ENCODE results near the gene RPS27. TPM values are rescaled to one million over a fixed set of nuclear protein-coding genes. Genes with fewer than 3 reads are reported as not detected.
"Not testable (repeated sequence)": the region's sequence is repeated elsewhere in the genome, so short reads cannot be mapped to it uniquely, and the experiment has no call there.

Gene RPS27
- total RNA-seq, 1 experiment from 2014 or later: 2,348 TPM

DNA sequence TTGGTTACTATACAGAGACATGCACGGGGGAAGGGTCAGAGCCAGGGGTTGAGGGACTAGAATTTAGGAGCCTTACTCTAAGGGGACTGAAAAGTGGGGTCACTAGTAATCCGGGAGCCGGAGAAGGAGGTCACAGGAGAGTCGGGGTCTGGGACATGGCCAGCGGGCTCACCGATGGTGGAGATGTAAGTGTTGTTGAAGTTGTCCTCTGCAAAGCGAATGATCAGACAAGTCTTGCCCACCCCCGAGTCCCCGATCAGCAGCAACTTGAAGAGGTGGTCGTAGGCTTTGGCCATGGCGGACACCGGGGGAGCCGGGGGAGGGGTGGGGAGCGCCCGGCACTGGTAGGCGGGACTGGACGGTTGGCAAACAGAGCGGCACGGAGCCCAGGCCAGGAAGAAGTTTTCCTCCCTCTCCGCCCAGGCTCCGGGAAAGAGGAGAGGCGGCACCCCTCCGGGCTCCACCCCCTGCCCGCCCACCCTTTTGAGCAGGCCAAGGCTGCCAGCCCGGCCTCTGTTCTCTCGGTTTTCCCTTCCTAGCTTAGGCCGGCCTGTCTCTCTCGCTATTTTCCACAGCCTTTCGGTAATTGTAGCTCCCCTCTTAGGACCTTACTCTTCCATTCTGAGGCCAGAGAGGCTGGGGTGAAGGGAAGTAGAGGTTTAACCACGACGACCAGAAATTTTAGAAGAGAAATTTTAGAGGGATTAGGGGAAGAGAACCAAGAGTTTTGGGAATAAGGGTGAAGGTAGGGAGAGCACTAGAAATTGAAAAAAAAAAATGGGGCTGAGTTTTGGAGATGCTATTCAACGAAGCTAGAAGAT is 4.4 kb upstream of the RPS27 start, which contains the start of gene RAB13:
Gene RAB13, minus strand, starts transcription at position 399 of the 821 bp plus-strand sequence. Its CDS starts 103 bp downstream, at position 296.
- DNase-seq (ENCODE audit: low read depth): peak; percentile 86

DNA sequence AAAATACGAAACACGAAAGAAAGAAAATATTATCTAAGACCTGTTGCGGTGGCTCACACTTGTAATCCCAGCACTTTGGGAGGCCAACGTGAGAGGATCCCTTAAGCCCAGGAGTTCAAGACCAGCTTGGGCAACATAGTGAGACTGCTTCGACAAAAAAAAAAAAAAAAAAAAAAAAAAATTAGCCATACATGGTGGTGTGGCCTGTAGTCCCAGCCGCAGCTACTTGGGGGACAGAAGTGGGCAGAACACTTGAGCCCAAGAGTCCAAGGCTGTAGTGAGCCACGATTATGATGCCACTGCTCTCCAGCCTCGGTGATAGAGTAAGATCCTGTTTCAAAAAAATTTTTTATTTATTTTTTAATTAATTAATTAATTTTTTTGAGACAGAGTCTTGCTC is 2.9 kb upstream of the RPS27 start:
- DNase-seq (ENCODE audit: low read depth): no peak

DNA sequence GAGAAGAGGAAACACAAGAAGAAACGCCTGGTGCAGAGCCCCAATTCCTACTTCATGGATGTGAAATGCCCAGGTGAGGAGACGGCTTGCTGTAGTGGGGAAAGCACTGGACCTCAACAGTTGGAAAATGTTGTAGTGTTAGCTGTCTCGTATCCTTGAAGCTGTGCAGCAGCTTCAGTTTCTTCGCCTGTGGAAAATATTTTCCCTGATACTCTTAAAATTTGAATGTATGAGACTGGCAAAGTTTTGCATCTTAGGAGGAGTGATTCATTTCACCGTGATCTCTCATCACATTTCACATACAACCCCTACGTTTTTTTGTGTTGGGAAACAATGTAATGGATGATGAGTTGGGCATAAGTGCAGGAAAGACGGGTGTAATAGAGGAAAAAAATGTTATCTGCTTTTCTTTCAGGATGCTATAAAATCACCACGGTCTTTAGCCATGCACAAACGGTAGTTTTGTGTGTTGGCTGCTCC is 629 bp downstream of the RPS27 start:
- no peak for DNase-seq (ENCODE audit: low read depth)

DNA sequence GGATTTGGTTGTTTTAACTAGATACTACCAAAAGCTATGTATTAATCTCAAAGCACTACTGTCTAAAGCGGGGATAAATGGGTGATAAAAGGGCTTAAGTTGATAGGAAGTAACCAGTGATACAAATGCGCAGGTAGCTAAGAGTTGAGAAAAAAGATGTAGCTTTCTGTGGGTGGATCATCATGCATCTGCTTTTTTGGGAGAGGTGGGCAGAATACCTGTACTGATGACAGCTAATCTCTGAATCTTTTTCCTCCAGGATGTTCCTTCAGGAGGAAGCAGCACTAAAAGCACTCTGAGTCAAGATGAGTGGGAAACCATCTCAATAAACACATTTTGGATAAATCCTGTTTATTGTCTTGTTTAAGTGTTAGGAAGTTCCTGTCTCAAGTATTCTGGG is 1.2 kb downstream of the RPS27 start:
- no peak for DNase-seq (ENCODE audit: low read depth)

DNA sequence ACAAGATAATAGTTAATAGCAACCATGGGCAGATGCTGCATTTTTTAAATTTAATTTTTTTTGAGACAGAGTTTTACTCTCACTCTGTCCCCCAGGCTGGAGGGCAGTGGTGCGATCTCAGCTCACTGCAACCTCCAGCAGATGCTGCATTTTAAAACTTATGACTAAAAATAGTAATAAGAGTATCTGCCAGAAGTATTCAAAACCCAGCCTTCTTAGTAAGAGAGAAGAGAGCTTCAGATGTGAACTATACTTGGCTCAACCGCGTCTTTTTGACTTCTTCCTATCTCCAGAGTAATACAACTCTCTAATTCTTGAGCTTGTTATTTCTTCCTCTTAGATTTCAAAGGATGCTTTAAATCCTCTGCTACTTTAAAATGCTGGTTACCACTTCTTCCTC is 4.6 kb downstream of the RPS27 start:
- DNase-seq (ENCODE audit: low read depth): no peak

DNA sequence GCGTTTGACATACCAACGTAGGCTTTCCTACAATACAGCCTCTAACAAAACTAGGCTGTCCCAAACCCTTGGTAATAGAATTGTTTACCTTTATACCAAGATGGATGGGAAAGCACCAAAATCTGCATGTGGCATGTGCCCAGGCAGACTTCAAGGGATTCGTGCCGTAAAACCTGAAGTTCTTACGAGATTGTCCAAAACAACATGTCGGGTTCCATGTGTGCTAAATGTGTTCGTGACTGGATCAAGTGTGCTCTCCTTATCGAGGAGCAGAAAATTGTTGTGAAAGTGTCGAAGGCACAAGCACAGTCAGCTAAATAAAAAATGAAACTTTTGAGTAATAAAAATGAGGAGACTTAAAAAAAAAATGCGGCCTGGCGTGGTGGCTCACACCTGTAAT is 5.1 kb downstream of the RPS27 start:
- no peak for DNase-seq (ENCODE audit: low read depth)

DNA sequence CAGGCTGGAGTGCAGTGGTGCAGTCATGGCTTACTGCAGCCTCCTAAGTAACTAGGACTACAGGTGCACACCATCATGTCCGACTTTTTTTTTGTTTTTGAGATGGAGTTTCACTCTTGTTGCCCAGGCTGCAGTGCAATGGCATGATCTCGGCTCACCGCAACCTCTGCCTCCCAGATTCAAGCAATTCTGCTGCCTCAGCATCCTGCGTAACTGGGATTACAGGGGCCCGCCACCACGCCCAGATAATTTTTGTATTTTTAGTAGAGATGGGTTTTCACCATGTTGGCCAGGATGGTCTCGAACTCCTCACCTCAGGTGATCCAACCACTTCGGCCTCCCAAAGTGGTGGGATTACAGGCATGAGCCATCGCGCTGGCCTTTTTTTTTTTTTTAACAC is 6.3 kb downstream of the RPS27 start:
- DNase-seq (ENCODE audit: low read depth): not testable (repeated sequence)

DNA sequence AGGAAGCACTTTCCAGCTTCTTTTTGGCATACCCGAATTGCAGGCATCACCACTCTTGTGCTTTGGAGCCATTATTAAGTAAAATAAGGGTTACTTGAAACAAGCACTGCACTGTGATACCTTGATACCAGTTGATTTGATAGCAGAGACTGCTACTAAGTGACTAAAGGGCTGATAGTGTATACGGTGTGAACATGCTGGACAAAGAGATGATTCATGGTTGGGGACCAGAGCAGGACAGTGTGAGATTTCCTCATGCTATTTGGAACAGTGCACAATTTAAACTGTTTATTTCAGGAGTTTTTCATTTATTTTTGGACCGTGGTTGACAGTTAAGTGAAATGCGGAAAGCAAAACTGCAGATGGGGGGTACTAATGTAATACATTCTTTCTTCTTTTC is 9.9 kb downstream of the RPS27 start:
- no peak for DNase-seq (ENCODE audit: low read depth)

DNA sequence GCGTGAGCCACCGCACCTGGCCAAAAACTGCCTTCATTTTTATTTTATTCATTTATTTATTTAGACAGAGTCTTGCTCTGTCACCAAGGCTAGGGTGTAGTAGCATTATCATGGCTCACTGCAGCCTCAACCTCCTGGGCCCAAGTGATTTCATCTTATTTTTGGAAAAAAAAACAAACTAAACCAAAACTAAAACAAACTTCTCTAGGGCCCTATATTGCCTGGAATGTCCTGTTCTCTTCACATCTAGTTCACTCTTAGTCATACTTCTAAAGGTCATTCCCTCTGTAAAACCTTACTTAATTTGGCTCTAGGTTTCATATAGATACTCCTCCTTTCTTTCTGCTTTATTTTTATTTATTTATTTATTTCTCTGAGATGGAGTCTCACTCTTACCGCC is 15.6 kb downstream of the RPS27 start:
- DNase-seq (ENCODE audit: low read depth): peak; percentile 65

DNA sequence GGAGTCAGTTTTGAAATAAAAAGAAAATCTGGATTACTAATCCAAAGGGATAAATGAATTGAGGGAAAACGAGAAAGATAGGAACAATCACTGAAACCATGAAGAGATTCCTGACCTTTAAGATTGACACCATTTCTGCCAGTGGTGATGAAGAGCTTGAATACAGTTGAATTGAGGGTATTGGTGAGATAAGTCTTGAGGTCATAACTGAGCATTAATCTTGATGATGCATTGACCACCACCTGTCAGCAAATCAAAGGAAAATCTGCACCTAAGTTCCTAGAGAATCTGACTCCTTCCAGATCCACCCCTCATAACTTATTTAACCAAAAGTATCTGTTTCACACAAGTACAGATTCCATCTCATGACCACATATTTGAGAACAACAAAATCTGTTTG is 21.6 kb downstream of the RPS27 start:
- DNase-seq (ENCODE audit: low read depth): no peak

DNA sequence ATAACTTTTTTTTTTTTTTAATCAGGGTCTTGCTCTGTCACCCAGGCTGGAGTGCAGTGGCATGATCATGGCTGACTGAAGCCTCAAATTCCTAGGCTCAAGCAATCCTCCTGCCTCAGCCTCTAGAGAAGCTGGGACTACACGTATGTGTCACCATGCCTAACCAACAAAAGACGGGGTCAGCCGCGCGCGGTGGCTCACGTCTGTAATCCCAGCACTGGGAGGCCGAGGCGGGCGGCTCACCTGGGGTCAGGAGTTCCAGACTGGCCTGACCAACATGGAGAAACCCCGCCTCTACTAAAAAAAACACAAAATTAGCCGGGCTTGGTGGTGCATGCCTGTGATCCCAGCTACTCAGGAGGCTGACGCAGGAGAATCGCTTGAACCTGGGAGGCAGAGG is 22.0 kb downstream of the RPS27 start:
- DNase-seq (ENCODE audit: low read depth): not testable (repeated sequence)

DNA sequence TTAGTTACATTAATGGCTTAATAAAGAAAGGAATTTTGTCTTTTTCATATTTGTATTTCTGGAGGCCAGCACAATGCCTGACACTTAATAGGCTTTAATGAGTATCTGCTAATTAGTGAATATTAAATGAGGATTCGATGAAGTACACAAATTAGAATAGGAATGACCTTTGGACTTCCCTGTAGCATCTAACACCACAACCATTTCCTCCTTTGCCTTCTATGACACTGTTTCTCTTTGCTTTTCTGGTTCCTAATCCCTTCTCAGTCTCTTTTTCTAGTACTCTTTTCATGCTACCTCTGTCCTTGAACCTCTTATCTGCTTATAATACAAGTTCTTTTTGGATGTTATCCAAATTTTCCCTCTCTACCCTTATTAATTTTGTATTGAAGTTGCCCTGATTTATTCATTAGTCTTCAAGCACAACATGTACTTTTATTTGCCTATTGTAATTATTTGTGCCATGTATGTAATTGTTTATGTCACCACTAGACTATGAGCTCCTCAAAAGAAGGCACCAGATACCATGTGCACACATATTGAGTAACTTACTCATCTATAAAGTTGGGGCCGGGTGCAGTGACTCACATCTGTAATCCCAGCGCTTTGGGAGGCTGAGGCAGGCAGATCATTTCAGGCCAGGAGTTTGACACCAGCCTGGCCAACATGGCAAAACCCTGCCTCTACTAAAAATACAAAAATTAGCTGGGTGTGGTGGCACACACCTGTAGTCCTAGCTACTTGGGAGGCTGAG is 23.8 kb downstream of the RPS27 start:
- DNase-seq (ENCODE audit: low read depth): peak; percentile 49

DNA sequence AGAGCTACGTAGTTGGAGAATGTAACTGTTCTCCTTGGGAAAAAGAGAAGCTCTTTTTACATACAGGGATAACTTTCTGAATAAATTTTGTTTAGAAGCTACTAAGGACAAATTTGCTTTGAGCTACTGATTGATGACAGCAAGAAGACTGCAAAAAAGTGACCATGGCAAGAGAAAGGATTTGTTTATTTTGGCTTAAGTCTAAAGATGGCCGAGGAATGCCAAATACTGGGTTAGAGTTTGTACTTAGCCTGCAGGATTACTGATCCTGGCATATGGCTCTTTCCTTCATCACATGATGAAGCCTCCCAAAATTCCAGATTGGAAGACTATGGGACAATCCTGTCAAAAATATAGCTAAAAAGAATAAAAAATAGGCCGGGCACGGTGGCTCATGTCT is 28.7 kb downstream of the RPS27 start:
- no peak for DNase-seq (ENCODE audit: low read depth)

DNA sequence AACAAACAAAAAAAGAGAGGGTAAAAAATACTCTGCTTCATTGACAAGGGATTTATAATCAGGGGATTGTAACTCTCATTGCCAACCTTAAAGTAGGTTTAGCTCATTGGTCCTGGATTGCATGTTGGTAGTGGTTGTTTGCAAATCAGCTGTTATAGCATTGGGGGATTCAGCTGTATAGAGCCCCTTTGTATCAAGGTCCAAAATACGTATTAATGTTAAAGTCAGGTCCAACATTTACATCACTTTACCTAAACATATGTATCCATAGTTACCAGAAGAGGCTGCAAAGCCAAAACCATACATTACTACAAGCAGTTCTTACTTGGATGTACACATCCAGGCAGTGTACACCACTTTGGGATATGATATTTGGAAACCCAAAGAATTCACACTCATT is 29.4 kb downstream of the RPS27 start:
- no peak for DNase-seq (ENCODE audit: low read depth)

DNA sequence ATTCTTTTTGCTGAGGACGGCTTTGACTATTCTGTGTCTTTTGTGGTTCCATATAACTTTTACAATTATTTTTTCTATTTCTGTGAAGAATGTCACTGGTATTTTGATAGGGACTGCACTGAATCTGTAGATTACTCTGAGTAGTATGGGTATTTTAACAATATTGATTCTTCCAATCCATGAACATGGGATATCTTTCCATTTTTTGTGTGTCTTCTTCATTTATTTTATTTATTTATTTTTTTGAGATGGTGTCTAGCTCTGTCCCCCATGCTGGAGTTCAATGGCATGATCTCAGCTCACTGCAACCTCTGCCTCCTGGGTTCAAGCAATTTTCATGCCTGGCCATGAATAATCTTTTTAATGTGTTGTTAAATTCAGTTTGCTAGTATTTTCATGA is 43.1 kb downstream of the RPS27 start:
- DNase-seq (ENCODE audit: low read depth): not testable (repeated sequence)

Other genes starting within 250 kb of the RPS27 start
- 1.2 and 3.7 TPM in 2 replicates for gene SLC27A3, start 215.4 kb upstream of the RPS27 start, total RNA-seq (2014; rRNA removed; shearing (Covaris generic))
- gene GATAD2B, start 67.8 kb upstream of the RPS27 start, total RNA-seq (2014; rRNA removed; shearing (Covaris generic)): 8.7 and 11.0 TPM in 2 replicates
- 8.4 and 9.0 TPM in 2 replicates for gene DENND4B, start 44.0 kb upstream of the RPS27 start, total RNA-seq (2014; rRNA removed; shearing (Covaris generic))
- 11.4 and 13.7 TPM in 2 replicates for gene CRTC2, start 32.1 kb upstream of the RPS27 start, total RNA-seq (2014; rRNA removed; shearing (Covaris generic))
- gene SLC39A1, start 27.2 kb upstream of the RPS27 start, total RNA-seq (2014; rRNA removed; shearing (Covaris generic)): 120 and 138 TPM in 2 replicates
- 6.5 and 9.6 TPM in 2 replicates for gene CREB3L4, start 22.9 kb upstream of the RPS27 start, total RNA-seq (2014; rRNA removed; shearing (Covaris generic))
- gene JTB, start 13.1 kb upstream of the RPS27 start, total RNA-seq (2014; rRNA removed; shearing (Covaris generic)): 367 and 415 TPM in 2 replicates
- 36.7 and 45.6 TPM in 2 replicates for gene RAB13, start 4.4 kb upstream of the RPS27 start, total RNA-seq (2014; rRNA removed; shearing (Covaris generic))
- not detected in 2 replicates for gene NUP210L, start 164.3 kb downstream of the RPS27 start, total RNA-seq (2014; rRNA removed; shearing (Covaris generic))
- gene TPM3, start 201.3 kb downstream of the RPS27 start, total RNA-seq (2014; rRNA removed; shearing (Covaris generic)): 679 and 714 TPM in 2 replicates
- gene CFAP141, start 215.6 kb downstream of the RPS27 start, total RNA-seq (2014; rRNA removed; shearing (Covaris generic)): not detected in 2 replicates
- 77.8 and 101 TPM in 2 replicates for gene UBAP2L, start 230.2 kb downstream of the RPS27 start, total RNA-seq (2014; rRNA removed; shearing (Covaris generic))